NK-92 treated with Interleukin-12 subunit alpha and Interleukin-12 subunit beta, amount 100 ng/mL, for 24 hours (cell line): Measurements from ENCODE around the gene SHISA5.
"Not testable (repeated sequence)": the region's sequence is repeated elsewhere in the genome, so short reads cannot be mapped to it uniquely, and the experiment has no call there.

Experiments
- DNase-seq: peaks from one replicate; lab custom pipeline; 2025; lab: John Stamatoyannopoulos, UW

Gene SHISA5, protein sequence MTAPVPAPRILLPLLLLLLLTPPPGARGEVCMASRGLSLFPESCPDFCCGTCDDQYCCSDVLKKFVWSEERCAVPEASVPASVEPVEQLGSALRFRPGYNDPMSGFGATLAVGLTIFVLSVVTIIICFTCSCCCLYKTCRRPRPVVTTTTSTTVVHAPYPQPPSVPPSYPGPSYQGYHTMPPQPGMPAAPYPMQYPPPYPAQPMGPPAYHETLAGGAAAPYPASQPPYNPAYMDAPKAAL

GRCh38 chr3:48504051-48504946, at the start of gene SHISA5:
TSS of gene SHISA5 (minus strand) at chr3:48504174. CDS start at chr3:48504094, 80 bp downstream.
- DNase-seq, result no peak

GRCh38 chr3:48553361-48553760, 49.4 kb upstream of the SHISA5 start:
- no peak for DNase-seq

DNA sequence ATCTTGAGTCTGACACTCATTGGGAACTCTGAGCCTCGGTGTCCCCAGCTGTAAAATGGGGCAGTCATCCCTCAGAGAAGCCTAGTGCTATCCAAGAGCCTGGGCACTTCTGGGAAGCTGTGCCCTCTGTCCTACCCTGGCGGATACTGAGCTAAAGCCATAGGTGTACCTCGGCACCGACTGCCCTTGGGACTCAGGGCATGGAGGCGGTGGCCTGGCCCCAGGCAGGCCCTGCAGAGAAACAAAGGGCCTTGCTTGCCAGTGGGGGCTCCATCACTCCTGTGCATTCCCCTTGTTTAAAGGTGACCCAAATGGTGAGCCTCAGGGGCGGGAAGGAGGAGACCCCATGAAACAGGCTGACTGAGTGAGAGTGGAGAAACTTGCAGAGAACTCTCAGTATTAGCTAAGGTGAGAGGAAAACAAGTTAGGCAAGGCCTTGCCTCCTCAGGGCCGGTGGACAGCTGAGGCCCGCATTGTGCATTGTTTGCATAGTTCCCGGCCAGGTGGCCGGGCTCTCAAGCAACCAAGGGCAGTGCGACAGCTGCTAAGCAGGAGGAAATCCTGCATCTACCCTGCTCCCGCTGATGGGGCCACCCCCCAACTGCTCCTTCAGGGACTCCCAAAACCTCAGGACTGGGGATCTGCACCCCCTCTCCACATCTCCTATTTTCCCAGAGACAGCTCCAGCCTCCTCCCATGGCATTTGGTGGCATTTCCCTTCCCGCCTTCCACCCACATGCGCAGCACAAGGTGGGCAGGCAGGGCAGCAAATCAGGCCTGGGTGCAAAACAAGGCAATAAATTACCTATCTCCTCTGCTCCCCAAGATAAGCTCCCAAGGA, 48.4 kb upstream of the SHISA5 start:
- DNase-seq, result no peak

DNA sequence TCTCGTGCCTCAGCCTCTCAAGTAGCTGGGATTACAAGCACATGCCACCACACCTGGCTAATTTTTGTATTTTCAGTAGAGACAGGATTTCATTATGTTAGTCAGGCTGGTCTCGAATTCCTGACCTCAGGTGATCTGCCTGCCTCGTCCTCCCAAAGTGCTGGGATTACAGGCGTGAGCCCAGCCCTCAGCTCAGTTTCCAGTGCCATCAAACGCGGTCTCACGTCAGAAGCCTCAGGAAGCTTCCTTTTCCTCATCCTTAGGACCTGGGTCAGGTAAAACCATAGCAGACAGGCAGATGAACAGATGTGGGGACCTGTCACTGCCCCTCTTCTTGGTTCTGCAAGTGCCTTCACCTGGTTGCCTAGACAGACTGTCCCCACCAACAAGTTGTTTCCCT, 47.7 kb upstream of the SHISA5 start:
- DNase-seq, result not testable (repeated sequence)

- DNase-seq, result peak; percentile 63
Observed at GRCh38 chr3:48548729-48549705, 45.0 kb upstream of the SHISA5 start.

DNA sequence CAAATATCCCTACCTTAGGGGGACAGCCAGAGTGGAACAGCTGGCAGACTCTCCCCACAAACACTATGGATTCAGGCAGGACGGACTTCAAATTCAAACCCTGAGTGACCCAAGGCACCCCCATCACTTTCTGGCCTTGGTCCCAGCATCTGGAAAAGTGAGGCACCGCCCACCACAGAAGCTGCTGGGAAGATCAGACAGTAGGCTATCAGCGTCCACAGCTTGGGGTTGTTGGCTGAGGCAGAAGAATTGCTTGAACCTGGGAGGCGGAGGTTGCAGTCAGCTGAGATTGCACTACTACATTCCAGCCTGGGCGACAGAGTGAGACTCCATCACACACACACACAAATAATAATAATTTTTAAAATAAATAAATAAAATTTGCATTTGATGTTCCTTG, 44.2 kb upstream of the SHISA5 start:
- no peak for DNase-seq

- no peak for DNase-seq
Observed at GRCh38 chr3:48546203-48546829, 42.3 kb upstream of the SHISA5 start.

GRCh38 chr3:48544141-48544540, 40.2 kb upstream of the SHISA5 start:
- no peak for DNase-seq

- DNase-seq, result no peak
Observed at GRCh38 chr3:48543271-48543866, 39.4 kb upstream of the SHISA5 start.

DNA sequence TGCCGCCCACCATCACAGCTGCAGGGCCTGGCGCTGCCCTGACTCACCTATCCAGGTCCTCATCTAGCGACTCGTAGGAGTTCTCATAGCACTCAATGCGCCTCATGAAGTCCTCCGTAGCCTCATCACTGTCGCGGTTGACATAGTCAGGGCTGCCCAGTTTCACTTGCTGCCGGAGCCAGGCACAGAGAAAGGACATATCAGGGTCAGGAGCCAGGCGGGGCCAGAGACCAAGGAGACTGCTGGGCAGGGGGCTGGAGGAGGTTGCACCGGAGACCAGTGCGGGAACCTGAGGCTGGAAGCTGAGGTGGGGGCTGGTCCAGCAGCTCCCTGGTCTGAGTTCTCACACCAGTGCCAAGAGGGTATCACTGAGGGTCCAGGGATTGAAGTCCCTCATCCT, 34.5 kb upstream of the SHISA5 start:
- DNase-seq, result no peak

- no peak for DNase-seq
Observed at GRCh38 chr3:48536785-48537184, 32.8 kb upstream of the SHISA5 start.

GRCh38 chr3:48536116-48536515, 32.1 kb upstream of the SHISA5 start:
- DNase-seq, result no peak

GRCh38 chr3:48535578-48535977, 31.6 kb upstream of the SHISA5 start:
- DNase-seq, result no peak

- no peak for DNase-seq
Observed at GRCh38 chr3:48532977-48533337, 29.0 kb upstream of the SHISA5 start.

DNA sequence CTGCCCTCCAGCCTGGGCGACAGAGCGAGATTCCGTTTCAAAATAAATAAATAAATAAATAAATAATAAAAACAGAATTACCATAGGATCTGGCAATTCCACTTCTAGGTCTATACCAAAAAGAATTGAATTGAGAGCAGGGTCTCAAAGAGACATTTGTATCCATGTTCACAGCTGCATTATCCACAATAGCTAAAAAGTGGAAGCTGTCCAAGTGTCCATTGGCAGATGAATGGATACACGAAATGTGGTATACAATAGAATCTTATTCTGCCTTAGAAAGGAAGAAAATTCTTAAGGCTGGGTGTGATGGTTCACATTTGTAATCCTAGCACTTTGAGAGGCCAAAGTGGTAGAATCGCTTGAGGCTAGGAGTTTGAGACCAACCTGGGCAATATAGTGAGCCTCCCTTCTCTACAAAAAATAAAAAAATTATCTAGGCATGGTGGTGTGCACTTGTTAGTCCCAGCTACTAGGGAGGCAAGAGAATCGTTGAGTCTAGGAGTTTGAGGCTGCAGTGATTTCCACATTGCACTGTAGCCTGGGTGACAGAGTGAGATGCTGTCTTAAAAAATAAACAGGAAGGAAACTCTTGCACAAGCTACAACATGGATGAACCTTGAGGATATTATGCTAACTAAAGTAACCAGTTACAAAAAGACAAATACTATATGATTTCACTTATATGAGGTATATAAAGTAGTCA, 28.4 kb upstream of the SHISA5 start:
- DNase-seq, result no peak

DNA sequence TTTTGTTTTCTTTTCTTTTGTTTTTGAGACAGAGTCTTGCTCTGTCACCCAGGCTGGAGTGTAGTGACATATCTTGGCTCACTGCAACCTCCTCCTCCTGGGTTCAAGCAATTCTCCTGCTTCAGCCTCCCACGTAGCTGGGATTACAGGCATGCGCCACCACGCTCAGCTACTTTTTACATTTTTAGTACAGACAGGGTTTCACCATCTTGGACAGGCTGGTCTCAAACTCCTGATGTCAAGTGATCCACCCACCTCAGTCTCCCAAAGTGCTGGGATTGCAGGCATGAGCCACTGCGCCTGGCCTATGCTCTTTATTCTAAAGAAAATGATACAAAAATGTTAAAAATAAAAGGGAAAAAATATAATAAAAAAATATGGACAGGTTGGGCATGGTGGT, 26.7 kb upstream of the SHISA5 start:
- DNase-seq, result not testable (repeated sequence)

GRCh38 chr3:48528754-48529153, 24.8 kb upstream of the SHISA5 start:
- DNase-seq, result no peak

GRCh38 chr3:48528048-48528447, 24.1 kb upstream of the SHISA5 start:
- no peak for DNase-seq

DNA sequence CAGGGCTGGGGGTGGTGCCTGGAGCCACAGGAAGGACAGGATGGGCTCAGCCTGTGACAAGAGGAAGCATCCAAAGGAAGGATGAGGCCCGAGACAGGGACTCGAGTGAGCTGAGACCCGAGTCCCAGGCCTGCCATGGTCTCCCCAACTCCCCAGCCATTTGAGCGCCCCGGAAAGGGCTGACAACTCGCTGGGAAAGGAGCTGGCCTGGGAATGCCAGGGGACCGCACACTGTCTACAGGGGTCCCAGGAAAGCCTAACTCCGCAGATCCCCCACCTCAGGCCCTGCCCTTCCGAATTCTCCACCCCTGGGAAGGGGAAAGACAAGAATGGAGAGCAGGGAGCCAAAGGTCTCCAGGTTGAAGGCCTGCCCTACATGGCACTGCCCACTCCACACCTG, 21.0 kb upstream of the SHISA5 start:
- no peak for DNase-seq

DNA sequence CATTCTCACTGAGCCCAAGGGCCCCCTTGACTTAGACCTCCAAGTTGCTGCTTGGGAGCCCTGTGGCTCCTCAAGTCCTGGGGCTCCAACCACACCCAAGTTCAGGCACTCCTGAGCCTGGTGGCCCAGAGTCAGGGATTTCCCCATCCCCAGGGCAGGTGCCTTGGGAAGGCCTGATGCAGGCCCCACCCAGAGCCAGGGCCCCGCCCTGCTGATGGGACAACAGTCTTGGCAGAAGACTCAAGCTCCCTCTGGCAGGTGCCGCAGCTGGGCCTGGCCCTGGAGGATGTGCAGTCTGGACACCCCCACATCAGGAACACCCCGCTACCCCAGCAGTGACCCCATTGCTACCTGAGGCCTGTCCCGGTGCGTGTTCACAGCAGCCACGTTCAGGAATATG, 17.7 kb upstream of the SHISA5 start:
- no peak for DNase-seq
